Gastroesophageal sphincter (tissue), 4 donors: Measurements from ENCODE around the gene WBP4. TPM values are rescaled to one million over a fixed set of nuclear protein-coding genes. Genes with fewer than 3 reads are reported as not detected.
A peak's percentile ranks its signal among the peaks of the same experiment; 100 is the strongest.

Experiments
- ATAC-seq: fragments of 150-250 bp; one replicate; pipeline ENCODE4 v1.9.1; 2016; ENCODE audit warnings: mild to moderate bottlenecking, moderate library complexity
- H3K27ac ChIP-seq, 4 donors: fragments of 200-600 bp; sonication (generic) in 3 of 4; 1 replicate in 3 of 4; 2 replicates in 1 of 4; pipeline ENCODE4 v1.5.1; 2016 to 2019
- H3K27me3 ChIP-seq: fragments of 200-600 bp; sonication (generic); one replicate; pipeline ENCODE4 v1.5.1; 2019
- H3K36me3 ChIP-seq, 2 donors: fragments of 200-600 bp; sonication (generic); one replicate each; pipeline ENCODE4 v1.5.1; 2019; ENCODE audit warnings: control low read depth in 1 of 2
- H3K4me1 ChIP-seq, 3 donors: fragments of 200-600 bp; sonication (generic); 1 replicate in 2 of 3; 2 replicates in 1 of 3; pipeline ENCODE4 v1.5.1; 2016 to 2019; ENCODE audit warnings: control low read depth in 2 of 3
- H3K4me3 ChIP-seq, 2 donors: fragments of 200-600 bp; sonication (generic); one replicate each; pipeline ENCODE4 v1.5.1; 2019; ENCODE audit warnings: mild to moderate bottlenecking in 1 of 2, moderate library complexity in 1 of 2
- H3K9me3 ChIP-seq, 3 donors: fragments of 200-600 bp; sonication (generic); one replicate each; pipeline ENCODE4 v1.5.1; 2017 to 2019; ENCODE audit warnings: control low read depth in 2 of 3
- EP300 ChIP-seq: sonication (generic); formaldehyde crosslinking; IDR thresholded peaks from one replicate; pipeline ENCODE4 v1.6.1; 2017; ENCODE audit warnings: antibody characterized with exemption, mild to moderate bottlenecking
- POLR2A ChIP-seq, 2 donors: fragments of 450-650 bp; IDR thresholded peaks; one replicate each; pipeline ENCODE4 v1.6.1; 2017; ENCODE audit warnings: antibody characterized with exemption in 2 of 2, mild to moderate bottlenecking in 2 of 2, moderate library complexity in 1 of 2
- POLR2AphosphoS5 ChIP-seq: sonication (generic); formaldehyde crosslinking; IDR thresholded peaks from one replicate; pipeline ENCODE4 v1.6.1; 2017; ENCODE audit warnings: antibody characterized with exemption
- WGBS, 2 donors: methylation state at CpG; one replicate each; pipeline ENCODE4 v1.1.5; 2018; ENCODE audit warnings: low coverage in 1 of 2; 5-methylcytosine and 5-hydroxymethylcytosine counted together
- total RNA-seq, 4 donors: library from RNA; depleted of rRNA; stranded (reverse); fragments of >200 nt; gene quantifications; one replicate each; pipeline ENCODE4 v1.1.0, GENCODE V29; 2016
- TF ChIP-seq, protein P1 (sequence below), 4 experiments: fragments of 200-600 bp in 2 of 4; fragments of 450-650 bp in 2 of 4; sonication (generic) in 1 of 4; IDR thresholded peaks; one replicate each; pipeline ENCODE4 v1.5.1; 2017 to 2019; ENCODE audit warnings: antibody characterized with exemption in 4 of 4, mild to moderate bottlenecking in 2 of 4, moderate library complexity in 2 of 4

Gene WBP4
- total RNA-seq, 4 donors from 2014 or later, result 19.3 to 33.1 (median 25.1) TPM

DNA sequence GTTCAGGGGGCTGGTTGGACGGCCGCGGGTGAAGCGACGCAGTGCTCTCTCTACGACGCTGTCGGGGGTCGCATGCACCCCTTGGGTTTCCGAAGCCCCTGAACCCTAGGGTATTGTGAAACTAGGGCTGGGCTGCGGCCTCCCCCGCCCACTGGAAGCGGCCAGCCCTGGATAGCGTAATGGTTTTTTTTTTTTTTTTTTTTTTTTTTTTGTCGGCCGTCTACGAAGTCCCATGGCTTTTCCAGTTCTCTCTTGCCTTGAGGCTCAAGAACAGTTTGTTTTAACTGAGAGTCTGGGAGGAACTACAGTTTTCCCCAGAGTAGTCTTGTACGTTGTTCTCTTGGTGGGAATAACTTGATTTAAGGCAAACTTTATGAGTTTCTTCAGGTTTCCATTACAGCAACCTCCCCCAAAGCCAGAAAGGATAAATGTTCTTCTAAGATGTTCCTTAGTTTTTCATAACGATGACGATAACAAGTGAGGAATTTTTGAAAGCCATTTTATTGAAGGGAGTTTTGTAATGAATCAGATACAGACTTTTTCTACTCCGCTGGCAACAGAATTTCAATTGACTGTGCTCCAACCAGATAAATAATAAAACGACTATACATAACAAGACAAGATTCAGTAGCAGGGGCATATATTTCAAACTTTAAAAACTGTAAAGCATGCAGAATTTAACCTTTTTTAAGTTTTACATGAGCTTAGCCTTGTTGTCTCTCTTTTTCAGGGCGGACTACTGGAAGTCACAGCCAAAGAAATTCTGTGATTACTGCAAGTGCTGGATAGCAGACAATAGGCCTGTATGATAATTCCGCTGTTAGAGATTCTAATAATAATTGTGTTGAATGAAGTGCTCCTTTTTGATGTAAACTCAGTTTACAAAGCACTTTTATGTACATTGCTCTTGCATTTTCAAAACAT lies 867 bp downstream of the WBP4 start:
- Histone ChIP-seq H3K27me3 (no peaks in the 10 kb centered on the region), H3K4me1 (peaks cover 18 to 63% (median 31%) of the 10 kb centered on the region in 3 donors), H3K36me3 (peaks cover 0 to 17% of the 10 kb centered on the region in 2 donors), H3K4me3 (peak overlapping the region; percentile 44 to 80), H3K27ac (peak overlapping the region; percentile 97 to 99 (median 99)), H3K9me3 (no peaks in the 10 kb centered on the region)
- peak; percentile 28 for TF ChIP-seq POLR2AphosphoS5
- TF ChIP-seq, protein P1, sequence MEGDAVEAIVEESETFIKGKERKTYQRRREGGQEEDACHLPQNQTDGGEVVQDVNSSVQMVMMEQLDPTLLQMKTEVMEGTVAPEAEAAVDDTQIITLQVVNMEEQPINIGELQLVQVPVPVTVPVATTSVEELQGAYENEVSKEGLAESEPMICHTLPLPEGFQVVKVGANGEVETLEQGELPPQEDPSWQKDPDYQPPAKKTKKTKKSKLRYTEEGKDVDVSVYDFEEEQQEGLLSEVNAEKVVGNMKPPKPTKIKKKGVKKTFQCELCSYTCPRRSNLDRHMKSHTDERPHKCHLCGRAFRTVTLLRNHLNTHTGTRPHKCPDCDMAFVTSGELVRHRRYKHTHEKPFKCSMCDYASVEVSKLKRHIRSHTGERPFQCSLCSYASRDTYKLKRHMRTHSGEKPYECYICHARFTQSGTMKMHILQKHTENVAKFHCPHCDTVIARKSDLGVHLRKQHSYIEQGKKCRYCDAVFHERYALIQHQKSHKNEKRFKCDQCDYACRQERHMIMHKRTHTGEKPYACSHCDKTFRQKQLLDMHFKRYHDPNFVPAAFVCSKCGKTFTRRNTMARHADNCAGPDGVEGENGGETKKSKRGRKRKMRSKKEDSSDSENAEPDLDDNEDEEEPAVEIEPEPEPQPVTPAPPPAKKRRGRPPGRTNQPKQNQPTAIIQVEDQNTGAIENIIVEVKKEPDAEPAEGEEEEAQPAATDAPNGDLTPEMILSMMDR (IDR thresholded peaks at IDR 0.05), result no peak
- TF ChIP-seq POLR2A (IDR thresholded peaks at IDR 0.05), result no peak
- no peak for TF ChIP-seq EP300
- peak; percentile 62 for ATAC-seq
- 2% methylated on average over 7 to 19 of the region's 24 CpGs for WGBS, 2 donors

DNA sequence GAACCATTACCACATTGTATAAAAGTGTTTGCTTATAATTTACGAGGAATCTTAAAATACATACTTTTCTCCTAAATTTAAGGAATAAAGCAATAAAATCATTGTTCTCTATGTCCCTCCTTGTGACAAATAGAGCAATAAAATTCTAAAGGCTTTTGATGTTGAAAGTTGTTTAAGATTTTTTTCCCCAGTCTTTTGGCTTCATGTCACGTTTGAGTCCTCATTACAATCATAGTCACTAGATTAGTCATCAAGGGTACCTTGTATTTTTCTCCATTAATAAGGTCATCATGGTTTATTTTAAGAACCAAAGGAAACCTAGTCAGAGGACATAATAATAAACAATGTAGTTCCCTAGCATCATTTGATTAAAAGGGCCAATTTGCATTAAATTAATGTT lies 3.2 kb downstream of the WBP4 start:
- Histone ChIP-seq H3K4me3 (no peak overlapping the region), H3K4me1 (peaks cover 18 to 45% (median 19%) of the 10 kb centered on the region in 3 donors), H3K36me3 (peaks cover 6 to 40% of the 10 kb centered on the region in 2 donors), H3K27ac (peak overlapping the region; percentile 97 to 99 (median 99)), H3K9me3 (no peaks in the 10 kb centered on the region), H3K27me3 (no peaks in the 10 kb centered on the region)
- ATAC-seq, result no peak
- TF ChIP-seq POLR2A (IDR thresholded peaks at IDR 0.05) (no peak), POLR2AphosphoS5 (peak; percentile 74)
- 22 to 36% methylated on average over 2 of the region's 2 CpGs for WGBS, 2 donors

DNA sequence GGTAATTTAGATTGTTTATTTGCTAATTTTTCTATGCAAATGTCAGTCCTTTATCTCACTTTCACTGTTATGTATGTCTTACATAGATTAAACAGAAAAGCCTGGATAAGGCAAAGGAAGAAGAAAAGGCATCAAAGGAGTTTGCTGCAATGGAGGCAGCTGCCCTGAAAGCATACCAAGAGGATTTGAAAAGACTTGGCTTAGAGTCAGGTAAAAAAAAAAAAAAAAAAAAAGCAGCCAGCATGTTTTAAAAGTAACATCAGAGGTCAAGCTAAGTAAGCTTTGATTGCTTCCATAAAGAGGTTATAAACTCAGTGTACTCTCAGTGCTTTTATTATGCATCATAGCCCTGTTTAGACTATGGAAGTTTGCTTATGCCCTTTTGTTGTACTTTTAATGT lies 3.8 kb downstream of the WBP4 start:
- peaks cover 6 to 46% of the 10 kb centered on the region in 2 donors for H3K36me3 ChIP-seq
- TF ChIP-seq, protein P1 (IDR thresholded peaks at IDR 0.05), result no peak
- TF ChIP-seq POLR2AphosphoS5 (peak; percentile 62), EP300 (no peak), POLR2A (IDR thresholded peaks at IDR 0.05) (no peak)
- H3K27ac ChIP-seq, result peak overlapping the region; percentile 97 to 99 (median 99)
- no peak overlapping the region for H3K4me3 ChIP-seq
- no peak for ATAC-seq
- H3K9me3 ChIP-seq, result no peaks in the 10 kb centered on the region
- H3K4me1 ChIP-seq, result peaks cover 18 to 45% (median 19%) of the 10 kb centered on the region in 3 donors
- no peaks in the 10 kb centered on the region for H3K27me3 ChIP-seq

DNA sequence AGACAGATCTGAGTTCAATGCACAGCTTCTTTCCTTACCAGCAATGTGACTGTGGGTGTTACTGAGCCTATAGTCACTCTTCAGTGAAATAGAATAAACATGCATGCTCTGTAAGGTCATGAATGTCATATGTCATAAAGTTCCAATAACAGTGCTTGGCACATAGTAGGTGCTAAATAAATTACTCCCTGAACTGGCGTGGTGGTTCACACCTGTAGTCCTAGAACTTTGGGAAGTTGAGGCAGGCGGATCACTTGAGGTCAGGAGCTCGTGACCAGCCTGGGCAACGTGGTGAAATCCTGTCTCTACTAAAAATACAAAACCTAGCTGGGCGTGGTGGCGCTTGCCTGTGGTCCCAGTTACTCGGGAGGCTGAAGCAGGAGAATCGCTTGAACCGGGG lies 13.2 kb downstream of the WBP4 start:
- Histone ChIP-seq H3K36me3 (peaks cover 5 to 94% of the 10 kb centered on the region in 2 donors), H3K27me3 (no peaks in the 10 kb centered on the region), H3K4me1 (no peaks in the 10 kb centered on the region), H3K27ac (no peak overlapping the region), H3K9me3 (no peaks in the 10 kb centered on the region), H3K4me3 (no peak overlapping the region)
- no peak for TF ChIP-seq EP300
- no peak for ATAC-seq
- 81 to 86% methylated on average over 7 to 9 of the region's 9 CpGs for WGBS, 2 donors

DNA sequence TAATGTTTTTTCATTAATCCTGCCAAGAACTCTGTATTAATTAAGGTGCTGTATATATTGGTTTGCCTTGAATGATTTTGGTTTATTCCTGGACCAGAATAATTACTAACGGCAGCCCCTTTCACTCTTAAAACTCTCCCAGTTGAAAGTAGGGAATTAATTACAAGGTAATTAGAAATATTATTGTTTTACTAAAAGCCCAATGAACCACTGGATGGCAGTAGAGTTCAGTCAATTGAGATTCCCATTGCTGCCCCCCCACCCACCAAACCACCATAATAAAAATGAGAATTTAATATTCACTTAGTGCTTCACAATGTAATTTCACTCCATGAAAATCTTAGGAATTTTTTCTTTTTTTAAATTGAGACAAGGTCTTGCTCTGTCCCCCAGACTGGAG lies 13.7 kb downstream of the WBP4 start:
- ATAC-seq, result no peak
- no peaks in the 10 kb centered on the region for H3K4me1 ChIP-seq
- WGBS, 2 donors, result 22 to 35% methylated on average over 1 of the region's 1 CpG
- H3K9me3 ChIP-seq, result no peaks in the 10 kb centered on the region
- H3K27me3 ChIP-seq, result no peaks in the 10 kb centered on the region
- no peak overlapping the region for H3K27ac ChIP-seq
- peaks cover 5 to 89% of the 10 kb centered on the region in 2 donors for H3K36me3 ChIP-seq
- TF ChIP-seq, protein P1 (IDR thresholded peaks at IDR 0.05), result peak; percentile 39 to 59 (median 54)
- no peak for TF ChIP-seq POLR2A (IDR thresholded peaks at IDR 0.05)
- H3K4me3 ChIP-seq, result no peak overlapping the region

DNA sequence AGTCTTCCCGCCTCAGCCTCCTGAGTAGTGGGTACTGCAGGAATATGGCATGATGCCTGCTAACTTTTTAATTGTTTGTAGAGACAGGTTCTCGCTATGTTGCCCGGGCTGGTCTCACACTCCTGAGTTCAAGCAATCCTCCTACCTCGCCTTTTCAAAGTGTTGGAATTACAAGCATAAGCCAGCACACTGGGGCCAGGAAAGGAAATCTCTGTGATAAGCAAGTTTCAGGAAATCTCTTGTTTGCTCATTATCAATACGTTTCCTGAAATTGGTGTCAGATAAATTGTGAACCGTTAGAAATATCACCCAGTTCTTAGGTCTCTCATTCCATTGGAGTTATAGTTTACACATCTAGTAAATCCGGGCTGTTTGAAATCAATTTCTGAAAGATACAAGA lies 14.2 kb downstream of the WBP4 start:
- Histone ChIP-seq H3K27ac (no peak overlapping the region), H3K36me3 (peaks cover 5 to 85% of the 10 kb centered on the region in 2 donors), H3K9me3 (no peaks in the 10 kb centered on the region), H3K4me3 (no peak overlapping the region), H3K4me1 (no peaks in the 10 kb centered on the region), H3K27me3 (no peaks in the 10 kb centered on the region)
- WGBS, 2 donors, result 84 to 100% methylated on average over 2 to 4 of the region's 7 CpGs
- no peak for ATAC-seq
- TF ChIP-seq EP300 (no peak), POLR2A (IDR thresholded peaks at IDR 0.05) (no peak), POLR2AphosphoS5 (no peak)
- TF ChIP-seq, protein P1 (IDR thresholded peaks at IDR 0.05), result no peak
